ENCODE data around the gene FBXO17. TPM values are rescaled to one million over a fixed set of nuclear protein-coding genes. Genes with fewer than 3 reads are reported as not detected.
"Not testable (repeated sequence)": the region's sequence is repeated elsewhere in the genome, so short reads cannot be mapped to it uniquely, and the experiment has no call there.

Gene FBXO17
- total RNA-seq, 1 donor from 2014 or later = 82.6 TPM

DNA sequence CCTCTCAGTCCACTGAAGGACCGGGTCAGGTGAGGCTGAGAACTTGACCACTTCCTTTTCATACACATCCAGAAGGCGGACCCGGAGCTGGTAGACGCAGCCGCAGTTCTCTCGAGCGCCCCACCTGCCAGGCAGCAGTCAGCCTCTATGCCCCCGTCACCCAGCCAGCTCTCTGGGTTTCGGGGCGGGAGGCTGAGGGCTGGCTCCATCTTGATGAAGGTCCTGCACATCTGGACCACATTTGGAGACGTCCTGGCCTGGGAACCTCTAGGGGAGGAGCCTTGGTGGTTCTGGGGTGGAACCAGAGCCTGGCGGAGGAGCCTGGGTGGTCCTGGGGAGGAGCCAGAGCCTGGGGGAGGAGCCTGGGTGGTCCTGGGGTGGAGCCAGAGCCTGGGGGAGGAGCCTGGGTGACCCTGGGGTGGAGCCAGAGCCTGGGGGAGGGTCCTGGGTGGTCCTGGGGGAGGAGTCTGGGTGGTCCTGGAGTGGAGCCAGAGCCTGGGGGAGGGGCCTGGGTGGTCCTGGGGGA lies 30.5 kb downstream of the FBXO17 start:
- DNase-seq (ENCODE audit: low read depth) = no peak

DNA sequence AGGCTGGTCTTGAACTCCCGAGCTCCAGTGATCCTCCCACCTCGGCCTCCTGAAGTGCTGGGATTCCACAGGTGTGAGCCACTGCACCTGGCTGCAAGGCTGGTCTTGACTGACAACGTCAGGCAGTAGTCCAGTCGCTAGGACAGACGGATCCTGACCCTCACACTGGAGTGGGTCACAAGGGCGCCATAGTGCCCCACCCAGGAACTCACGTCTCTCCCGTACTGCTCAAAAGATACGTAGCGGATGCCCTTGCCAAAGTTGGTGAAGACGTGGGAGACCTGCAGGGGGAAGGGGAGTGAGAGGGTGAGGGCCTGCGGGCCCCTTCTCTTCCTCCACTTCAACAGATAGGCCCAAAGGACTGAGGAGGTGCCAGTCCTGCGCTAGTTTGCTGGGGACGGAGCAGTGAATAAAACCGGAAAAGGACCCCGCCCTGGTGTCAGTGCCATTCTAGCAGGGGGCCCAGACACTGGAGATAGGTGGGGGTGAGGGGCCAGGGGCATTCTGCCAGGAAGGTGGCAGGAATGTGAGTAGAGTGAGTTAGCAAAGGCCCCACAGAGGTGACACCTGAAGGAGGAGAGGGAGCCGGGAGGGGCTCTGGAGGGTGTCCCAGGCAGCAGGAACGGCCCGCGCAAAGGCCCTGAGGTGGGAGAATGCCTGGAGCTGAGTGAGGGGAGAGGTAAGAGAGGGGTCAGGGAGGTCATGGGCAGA lies 32.9 kb downstream of the FBXO17 start:
- DNase-seq (ENCODE audit: low read depth) = no peak

DNA sequence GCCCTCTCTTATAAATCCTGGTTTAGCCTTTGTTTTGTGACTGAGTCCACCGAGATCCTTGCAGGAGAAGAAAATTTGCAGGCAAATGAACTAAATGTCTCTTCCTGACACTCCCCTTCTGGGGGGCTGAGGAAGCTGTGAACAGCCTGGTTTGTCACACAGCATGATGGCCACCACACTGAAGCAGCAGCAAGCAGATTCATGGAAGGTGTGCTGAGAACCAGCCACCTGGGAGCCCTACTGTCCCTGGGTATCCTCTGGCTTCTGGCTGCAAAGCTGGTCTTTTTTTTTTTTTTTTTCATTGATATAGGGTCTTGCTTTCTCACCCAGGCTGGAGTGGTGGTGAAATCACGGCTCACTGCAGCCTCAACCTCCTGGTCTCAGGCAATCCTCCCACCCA lies 33.6 kb downstream of the FBXO17 start:
- no peak for DNase-seq (ENCODE audit: low read depth)

DNA sequence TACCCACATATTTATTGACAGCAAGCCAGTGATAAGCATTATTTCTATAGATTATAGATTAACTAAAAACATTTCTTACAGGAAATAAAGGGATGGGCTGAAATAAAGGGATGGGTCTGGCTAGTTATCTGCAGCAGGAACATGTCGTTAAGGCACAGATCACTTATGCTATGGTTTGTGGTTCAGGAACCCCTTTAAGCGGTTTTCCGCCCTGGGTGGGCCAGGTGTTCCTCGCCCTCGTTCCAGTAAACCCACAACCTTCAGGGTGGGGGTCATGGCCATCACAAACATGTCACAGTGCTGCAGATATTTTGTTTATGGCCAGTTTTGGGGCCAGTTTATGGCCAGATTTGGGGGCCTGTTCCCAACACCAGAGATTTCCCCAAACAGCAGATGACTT lies 34.1 kb downstream of the FBXO17 start:
- DNase-seq (ENCODE audit: low read depth) = not testable (repeated sequence)

DNA sequence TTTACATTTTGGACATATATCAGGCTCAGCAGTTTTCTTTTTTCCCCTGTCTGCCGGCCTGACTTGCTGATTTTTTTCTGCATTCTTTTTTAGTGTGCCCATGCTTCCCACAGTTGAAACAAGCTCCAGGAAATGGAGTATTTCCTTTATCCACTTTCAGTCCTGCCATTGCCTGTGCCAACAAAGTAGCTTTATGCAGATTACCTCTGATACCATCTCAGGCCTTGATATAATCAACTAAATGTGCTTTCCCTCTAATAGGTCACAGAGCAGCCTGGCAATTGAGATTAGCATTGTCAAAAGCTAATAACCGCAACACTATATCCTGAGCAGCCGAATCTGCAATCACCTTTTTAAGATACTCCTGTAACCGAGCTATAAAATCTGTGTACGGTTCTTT lies 35.6 kb downstream of the FBXO17 start:
- no peak for DNase-seq (ENCODE audit: low read depth)

DNA sequence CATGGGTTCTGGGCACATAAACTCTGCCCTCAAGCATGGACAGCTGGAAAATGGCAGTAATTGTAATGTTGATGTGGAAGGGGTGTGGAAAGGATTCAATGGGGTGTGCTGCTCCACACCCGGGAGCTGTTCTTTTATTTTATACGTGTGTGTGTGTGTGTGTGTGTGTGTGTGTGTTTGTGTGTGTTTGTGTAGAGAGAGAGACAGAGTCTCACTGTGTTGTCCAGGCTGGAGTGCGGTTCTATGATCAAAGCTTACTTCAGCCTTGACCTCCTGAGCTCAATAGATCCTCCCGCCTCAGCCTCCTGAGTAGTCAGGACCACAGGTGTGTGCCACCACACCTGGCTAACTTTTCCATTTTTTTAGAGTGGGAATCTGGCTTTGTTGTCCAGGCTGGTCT lies 42.0 kb downstream of the FBXO17 start:
- DNase-seq (ENCODE audit: low read depth) = no peak

DNA sequence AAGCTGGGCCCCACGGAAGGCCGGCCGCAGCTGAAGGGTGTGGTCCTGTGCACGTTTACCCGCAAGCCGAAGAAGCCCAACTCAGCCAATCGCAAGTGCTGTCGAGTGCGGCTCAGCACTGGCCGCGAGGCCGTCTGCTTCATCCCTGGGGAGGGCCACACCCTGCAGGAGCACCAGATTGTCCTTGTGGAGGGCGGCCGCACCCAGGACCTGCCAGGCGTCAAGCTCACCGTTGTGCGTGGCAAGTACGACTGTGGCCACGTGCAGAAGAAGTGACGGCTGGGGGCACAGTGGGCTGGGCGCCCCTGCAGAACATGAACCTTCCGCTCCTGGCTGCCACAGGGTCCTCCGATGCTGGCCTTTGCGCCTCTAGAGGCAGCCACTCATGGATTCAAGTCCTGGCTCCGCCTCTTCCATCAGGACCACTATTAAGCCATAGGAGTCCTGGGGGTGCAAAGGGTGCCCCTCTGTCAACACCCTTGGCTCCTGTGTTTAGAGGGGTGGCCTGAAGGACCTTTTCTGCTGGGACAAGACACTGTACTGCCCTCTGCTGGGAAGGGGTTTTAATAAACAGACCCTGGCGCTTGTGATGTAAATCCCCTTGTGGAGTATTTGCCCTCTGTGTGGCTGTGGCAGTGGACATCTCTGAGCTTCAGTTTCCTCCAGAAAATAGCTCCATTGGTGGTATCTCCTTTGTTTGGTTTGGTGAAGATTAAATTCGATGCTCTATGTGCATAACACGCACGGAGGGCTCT lies 42.9 kb downstream of the FBXO17 start:
- DNase-seq (ENCODE audit: low read depth) = peak; percentile 57

DNA sequence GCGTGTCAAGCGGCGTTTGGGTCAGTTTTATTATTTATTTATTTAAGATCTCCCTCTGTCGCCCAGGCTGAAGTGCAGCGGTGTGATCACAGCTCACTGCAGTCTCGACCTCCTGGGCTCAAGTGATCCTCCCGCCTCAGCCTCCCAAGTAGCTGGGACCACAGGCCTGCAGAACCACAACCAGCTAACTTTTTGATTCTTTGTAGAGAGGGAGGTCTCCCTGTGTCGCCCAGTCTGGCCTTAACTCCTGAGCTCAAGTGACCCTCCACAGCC lies 44.1 kb downstream of the FBXO17 start:
- DNase-seq (ENCODE audit: low read depth) = no peak

DNA sequence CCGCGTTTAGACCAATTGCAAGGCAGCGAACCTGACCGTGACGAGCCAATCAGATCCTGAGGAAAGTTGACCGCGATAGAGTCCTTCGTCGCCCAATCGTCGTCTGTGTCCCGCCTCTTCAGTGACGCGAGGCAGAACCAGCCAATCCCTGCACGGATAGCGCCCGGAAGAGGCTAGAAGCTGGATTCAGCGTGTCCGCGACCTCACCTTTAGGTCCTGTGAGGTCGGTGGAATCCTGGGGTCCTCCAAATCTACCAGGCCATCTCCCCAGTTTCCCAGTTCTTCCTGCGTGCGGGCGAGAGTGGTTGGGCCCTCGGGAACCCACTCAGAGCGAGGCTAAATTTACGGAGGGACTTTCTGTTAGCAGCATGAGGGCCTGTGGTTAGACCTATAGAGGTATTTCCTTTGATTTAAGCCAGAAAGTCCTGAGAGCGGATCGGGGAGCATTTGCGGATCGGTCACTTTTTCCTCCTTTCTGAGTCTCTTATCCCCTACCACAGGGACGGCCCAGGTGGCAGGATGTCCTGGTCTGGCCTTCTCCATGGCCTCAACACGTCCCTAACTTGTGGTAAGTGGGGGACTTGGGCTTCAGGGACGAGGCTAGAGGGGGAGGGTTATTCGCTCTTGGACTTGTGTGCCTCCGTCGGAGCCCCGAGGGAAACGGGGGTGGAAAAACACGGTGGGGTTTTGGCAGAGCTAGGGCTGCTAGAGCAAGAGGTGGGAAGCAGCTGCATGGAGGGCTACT lies 44.6 kb downstream of the FBXO17 start, which contains the start of gene MRPS12:
TSS of gene MRPS12 (plus strand) at position 169 of the 745 bp plus-strand sequence. CDS start at position 520, 351 bp downstream.
- peak; percentile 98 for DNase-seq (ENCODE audit: low read depth)

DNA sequence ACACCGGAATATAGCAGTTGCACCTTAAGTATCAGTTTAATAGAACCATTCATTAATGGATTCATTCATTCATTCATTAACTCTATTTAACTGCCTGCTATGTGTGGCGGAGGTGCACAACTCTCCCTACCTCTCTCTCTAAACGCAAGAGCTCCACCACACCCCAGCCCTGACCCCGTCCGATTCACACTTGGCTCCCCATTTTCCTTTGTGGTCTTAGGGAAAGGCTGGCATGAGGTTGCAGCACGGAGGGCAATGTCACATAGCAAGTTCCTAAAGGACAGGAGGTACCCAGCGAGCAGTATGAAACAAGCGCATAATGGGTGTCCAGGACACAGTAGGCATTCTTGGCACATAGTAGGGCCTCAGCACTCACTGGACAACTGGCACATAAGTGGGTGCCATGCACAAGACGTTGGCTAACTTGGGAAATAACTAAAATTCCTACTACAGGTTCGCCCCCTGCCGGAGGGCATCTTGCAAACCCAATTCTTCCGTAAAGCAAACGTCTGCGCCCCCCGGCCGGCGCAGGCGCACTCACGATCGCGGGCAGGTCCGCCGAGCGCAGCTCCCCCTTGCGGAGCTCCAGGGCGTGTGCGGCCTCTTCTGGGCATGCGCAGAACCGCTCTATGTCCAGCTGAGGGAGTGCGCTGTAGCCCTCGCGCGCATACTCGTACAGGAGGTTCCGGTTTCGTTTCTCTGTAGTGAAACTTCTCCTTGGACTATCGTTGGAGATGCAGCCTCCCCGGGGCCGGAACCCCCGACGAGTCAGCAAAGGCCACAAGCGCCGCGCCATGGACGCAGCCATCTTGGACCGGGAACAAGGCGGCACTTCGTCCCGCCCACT lies 45.4 kb downstream of the FBXO17 start, which contains the start of gene SARS2:
TSS of gene SARS2 (minus strand) at position 835 of the 847 bp plus-strand sequence. CDS start at position 808, 27 bp downstream.
- DNase-seq (ENCODE audit: low read depth) = peak; percentile 88

DNA sequence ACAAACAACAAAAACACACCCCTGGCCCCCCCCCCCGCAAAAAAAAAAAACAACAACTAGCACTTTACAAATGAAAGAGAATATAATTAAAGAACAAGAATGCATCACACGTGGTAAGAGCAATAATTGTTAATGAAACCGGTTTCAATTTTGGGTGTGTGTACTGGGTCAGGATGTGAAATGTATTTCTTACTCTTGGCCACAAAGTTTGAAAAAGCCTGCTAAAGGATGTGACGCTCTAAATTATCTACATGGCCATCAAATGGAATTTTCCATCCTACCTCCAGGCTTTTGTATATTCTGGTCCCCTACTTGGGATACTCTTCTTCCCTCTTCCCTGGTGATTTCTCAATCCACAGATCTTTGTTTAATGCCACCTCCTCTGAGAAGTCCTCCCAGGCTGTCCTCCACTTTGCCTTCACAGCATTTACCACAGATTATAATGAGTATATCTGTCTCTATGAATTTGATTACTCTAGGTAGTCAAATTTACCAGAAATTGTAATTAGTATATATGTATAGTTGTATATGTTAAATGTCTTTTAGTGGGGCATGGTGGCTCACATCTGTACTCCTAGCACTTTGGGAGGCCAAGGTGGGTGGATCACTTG lies 47.0 kb downstream of the FBXO17 start:
- no peak for DNase-seq (ENCODE audit: low read depth)

DNA sequence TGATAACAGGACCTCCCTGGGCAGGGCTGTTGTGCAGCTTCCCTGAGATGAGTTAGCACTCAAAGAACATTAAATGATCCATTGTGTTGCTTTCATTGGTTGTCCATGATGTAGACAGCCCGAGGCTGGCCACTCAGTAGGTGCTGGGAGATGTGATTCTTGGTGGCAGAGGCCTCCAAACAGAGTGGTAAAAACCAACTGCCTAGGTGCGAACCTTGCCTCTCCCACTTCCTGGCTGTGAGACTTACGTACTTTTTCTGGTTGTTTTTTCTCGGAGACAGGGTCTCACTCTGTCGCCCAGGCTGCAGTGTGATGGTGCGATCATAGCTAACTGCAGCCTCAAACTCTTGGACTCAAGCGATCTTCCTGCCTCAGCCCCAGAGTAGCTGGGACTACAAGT lies 51.2 kb downstream of the FBXO17 start:
- DNase-seq (ENCODE audit: low read depth) = no peak

DNA sequence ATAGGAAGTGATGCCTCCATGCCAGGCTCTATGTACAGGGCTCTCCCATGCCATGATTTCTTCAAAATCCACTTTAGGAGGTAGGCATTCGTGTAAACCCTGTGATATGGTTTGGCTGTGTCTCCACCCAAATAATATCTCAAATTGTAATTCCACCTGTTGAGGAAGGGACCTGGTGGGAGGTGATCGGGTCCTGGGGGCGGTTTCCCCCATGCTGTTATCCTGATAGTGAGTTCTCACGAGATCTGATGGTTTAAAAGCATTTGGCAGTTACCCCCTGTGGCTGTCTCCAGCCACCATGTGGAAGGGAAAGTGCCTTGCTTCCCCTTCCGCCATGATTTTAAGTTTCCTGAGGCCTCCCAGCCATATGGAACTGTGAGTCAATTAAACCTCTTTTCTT lies 53.1 kb downstream of the FBXO17 start:
- DNase-seq (ENCODE audit: low read depth) = no peak

DNA sequence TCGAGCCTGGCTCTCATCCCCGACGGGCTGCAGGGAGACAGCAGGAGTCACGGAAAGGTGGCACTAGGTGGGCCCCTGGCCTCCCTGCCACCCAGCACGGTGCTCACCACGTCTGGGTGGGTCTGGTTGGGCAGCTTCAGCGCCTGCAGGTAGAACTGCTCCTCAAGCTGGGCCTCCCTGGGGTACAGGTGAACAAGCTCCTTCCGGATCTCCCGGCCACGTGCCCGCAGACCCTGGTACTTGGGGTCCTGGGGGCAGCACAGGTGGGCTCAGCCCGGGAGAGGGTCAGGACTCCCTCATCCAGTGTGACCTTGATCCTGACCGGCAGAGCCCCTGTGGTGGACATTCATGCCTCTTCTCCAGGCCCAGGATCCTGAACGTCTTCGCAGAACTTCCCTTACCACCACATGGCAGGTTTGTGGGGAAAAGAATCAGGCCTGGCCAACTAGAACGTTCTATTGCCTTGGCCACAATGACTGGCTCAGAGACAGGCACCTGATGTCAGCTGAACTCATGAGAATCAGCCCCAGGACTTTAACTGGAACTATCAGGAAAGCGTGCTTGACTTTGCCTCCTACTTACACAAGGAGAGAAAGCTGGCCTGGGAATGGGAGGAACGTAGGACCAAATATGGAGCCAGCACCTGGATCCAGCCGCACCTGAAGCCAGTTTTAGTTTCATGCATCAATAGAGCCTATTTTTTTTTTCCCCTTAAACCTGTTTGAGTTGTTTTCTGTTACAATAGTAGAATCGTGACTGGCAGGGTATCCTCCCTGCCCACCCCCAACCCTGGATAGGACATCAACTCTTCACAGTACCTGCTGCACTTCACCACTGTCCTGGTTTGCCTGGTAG lies 53.9 kb downstream of the FBXO17 start:
- no peak for DNase-seq (ENCODE audit: low read depth)

DNA sequence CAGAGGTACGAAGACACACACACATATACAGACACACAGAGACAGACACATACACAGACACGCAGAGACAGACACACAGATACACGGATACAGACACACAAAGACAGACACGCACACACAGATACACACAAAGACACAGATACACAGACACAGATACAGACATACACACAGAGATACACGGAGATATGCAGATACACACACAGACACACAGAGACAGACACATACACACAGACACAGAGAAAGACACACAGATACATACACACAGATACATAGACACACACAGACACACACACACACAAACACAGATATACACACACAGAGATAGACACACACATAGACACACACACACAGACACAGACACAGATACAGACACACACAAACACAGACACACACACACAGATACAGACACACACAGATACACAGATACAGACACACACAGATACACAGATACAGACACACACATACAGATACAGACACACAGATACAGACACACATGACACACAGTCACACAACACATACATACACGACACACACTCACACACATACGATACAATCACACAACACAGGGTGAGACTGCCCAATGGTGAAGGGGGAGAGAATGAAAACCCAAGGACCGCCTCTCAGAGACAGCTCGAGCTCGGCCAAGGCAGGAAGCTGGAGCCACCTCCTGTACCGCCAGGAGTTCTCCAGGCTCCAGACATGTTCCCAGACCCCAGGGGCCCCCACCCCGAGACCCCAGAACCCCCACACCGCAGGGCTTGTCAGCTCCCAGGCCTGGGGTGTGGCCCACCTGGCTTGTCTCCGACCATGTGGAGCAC lies 54.7 kb downstream of the FBXO17 start:
- no peak for DNase-seq (ENCODE audit: low read depth)

DNA sequence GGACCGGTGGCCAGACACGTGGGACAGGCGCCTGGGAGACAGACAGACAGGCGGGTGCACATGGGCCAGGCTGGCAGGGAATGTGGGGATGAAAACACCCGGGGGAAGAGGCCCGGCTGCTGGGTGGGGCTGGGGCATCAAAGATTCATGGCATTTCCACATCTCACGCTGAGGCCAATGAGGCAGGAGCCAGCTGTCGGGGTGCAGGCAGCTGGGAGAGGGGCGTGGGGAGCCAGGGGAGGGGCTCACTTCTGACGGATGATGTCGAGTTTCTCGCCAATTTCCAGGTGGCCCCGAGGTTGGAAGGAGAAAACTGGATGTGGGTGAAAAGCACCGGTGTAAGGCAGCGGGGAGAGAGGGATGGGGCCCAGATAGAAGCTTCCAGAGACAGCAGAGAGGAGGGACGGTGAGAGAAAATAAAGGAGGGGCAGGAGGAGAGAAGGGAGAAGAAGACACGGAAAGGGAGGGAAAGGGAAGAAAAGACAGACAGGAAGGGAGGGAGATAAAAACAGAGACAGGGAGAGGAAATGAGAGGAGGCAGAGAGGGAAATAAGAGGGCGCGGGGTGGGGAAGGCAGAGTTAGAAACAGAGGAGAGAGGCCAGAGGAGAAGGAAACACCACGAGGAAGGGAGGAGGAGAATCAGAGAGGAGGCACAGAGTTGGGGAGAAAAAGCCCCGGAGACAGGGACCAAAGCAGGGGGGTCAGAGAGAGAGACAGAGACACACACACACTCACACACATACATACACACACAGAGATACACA lies 55.5 kb downstream of the FBXO17 start:
- DNase-seq (ENCODE audit: low read depth) = no peak

DNA sequence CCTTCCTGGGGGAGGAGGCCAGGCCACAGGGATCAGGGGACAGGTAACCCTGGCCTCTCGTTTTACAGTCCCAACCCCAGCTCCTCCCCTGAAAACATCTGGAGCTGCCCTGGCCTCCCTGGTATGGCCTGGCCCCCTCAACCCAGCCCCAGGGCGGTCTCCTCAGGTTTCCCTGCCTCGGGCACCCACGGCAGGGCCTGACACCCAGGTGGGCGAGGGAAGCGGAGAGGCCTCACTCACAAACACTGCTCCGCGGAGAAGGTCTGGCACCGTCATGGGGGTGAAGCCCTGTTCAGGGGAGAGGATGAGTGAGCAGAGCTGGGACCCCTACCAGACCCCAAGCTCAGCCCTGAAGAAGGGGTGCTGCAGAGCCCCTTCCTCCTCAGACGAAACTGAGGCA lies 57.0 kb downstream of the FBXO17 start:
- no peak for DNase-seq (ENCODE audit: low read depth)

DNA sequence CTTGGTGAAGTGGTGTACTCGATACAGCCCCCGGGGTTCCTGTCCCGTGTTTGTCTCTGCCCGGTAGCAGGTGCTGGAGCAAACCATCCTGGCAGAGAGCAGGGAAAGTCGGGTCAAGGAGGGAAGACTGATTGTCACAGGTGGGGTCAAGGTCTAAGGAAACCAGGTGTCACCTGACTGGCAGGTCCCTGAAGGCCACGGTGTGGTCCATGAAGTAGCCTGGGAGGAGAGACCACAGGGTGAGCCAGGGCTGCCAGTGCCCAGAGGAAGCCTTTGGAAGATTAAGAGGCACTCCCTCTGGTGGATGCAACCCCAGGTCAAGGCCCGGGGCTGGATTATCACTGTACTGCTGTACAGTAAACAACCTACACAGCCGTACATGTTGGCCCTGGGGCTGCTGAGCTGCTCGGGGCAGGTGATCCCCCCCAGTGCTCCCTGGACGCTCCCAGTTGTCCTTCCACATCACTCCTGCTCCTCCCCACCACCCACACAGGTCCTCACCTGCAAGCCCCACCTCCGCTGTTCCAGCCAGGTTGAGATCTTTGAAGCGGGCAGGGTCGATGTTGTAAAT lies 57.5 kb downstream of the FBXO17 start:
- no peak for DNase-seq (ENCODE audit: low read depth)
